ENCODE measurements around the gene INPP5J.
A peak's percentile ranks its signal among the peaks of the same experiment; 100 is the strongest.

Gene INPP5J

GRCh38 chr22:31126128-31126868, 3.5 kb downstream of the INPP5J start:
- DNase-seq, result peak; percentile 29

GRCh38 chr22:31126869-31127175, 4.1 kb downstream of the INPP5J start:
- peak; percentile 29 for DNase-seq

- DNase-seq, result no peak
These were observed 4.5 kb downstream of the INPP5J start for GRCh38 chr22:31127181-31127772.

DNA sequence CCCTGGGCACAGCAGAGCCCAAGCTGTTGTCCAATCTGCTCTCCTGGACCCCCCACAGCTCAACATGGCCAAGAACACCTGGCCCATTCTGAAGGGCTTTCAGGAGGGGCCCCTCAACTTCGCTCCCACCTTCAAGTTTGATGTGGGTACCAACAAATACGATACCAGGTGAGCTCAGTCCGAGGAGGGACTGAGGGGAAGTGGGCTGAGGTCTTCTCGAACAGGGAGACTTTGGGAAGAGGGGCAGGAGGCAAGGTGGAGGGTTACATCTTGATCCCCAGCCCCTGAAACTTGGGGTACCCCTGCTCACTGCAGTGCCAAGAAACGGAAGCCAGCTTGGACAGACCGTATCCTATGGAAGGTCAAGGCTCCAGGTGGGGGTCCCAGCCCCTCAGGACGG, 5.4 kb downstream of the INPP5J start:
- DNase-seq, result no peak

DNA sequence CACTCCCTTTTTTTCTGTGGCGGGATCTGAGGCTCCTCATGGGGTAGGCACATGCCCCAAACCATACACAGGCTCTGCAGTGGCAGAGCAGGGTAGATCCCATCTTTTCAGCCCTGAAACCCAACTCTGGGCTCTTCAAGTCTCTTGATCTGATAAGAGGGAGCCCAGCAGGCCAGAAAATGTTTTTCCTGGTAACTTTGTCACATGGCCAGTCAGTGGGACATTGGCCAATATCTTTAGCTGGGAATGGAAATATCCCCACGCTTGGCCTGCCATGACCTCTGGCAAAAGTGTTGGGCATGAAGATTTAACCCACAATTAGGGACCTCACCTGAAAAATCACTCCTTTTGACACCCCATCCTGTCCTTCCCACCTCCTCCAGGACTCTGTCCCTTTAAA, 8.1 kb downstream of the INPP5J start:
- DNase-seq, result no peak

- DNase-seq, result no peak
These were observed 11.1 kb downstream of the INPP5J start for GRCh38 chr22:31133911-31134310.

- DNase-seq, result no peak
These were observed 11.9 kb downstream of the INPP5J start for GRCh38 chr22:31134688-31135087.

GRCh38 chr22:31135706-31136105, 12.9 kb downstream of the INPP5J start:
- DNase-seq, result no peak

- DNase-seq, result no peak
These were observed 13.4 kb downstream of the INPP5J start for GRCh38 chr22:31136155-31136554.

GRCh38 chr22:31136711-31137110, 13.9 kb downstream of the INPP5J start:
- DNase-seq, result no peak

- no peak for DNase-seq
These were observed 15.0 kb downstream of the INPP5J start for GRCh38 chr22:31137721-31138120.

GRCh38 chr22:31138126-31138525, 15.4 kb downstream of the INPP5J start:
- DNase-seq, result no peak

DNA sequence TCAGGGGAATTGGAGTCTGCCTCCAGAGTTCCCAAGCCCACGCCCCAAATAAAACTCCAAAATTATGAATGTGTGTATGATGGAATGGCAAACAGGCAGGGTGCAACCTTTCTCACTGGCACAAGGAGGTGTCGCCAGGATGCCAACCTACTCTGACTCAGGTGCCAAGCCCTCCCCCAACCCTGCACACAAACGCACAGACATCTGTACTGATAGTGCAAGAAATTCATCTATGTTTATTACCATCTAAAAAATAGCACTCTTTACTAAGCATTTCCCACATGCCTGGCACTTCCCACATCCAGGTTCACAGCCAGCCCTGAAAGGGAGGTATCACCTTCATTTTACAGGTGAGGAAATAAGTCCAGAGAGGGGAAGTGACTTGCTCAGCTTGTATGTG, 16.3 kb downstream of the INPP5J start:
- no peak for DNase-seq

DNA sequence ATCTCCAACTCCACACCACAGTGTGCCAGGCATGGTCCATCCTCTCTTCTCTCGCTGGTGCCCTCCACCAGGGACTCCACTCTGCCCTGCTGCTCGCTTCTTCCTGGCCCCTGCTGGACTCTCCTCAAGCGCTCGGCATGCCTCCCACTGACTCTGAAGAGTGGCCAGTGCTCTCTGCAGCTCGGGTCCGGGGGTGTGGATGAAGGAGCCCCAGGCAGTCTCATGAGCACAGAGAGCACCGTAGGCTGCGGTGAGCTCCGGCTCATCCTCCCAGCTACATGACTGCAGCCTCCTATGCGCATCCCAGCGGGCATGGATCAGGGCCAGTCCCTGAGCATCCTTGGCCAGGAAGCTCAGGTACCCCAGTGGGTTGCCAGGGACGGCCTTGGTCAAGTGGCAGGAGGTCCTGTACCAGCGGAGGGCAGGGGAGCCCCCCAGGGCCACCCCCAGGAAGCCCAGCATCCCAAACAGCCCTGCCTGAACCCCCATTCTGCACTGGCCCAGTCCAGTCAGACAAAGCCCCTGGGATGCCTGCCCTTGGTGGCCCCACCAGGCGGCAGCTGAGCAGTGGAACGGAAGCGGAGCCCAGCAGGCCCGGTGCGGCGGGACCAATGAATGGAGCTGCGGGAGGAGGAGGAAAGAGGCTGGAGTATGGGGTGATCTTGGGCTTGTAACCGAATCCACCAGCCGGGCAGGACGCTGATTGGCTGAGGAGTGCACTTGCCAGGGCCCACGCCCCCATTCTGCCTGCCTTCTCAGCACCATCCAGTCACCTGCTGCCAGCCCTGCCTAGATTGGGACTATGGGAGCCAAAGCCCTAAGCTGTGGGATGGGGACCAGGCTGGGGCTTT, 17.3 kb downstream of the INPP5J start, which contains the start of gene PLA2G3:
Gene PLA2G3, minus strand, starts transcription at position 643 of the 851 bp plus-strand sequence. Its CDS starts 154 bp downstream, at position 489.
- DNase-seq, result peak; percentile 87

DNA sequence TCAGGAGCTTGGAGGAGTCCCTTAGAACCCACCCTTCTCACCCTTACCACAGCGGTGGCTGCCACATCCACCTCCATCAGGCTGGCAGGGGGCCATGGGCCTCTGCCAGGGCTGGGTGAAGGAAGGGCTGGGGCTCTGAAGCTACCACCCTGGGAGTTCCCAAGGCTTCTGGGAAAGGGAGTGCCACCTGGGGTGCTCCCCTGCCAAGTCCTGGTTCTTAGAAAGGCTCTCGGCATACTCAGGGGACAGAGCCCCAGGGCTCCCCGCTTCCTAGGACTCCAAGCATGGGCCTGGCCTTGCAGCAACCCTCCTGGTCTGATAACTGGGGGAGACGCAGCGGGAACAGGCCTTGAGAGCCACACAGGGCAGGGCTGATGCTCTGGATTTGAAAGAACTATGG, 18.0 kb downstream of the INPP5J start:
- no peak for DNase-seq

- DNase-seq, result no peak
These were observed 18.8 kb downstream of the INPP5J start for GRCh38 chr22:31141551-31141950.

- no peak for DNase-seq
These were observed 19.5 kb downstream of the INPP5J start for GRCh38 chr22:31142285-31142684.

DNA sequence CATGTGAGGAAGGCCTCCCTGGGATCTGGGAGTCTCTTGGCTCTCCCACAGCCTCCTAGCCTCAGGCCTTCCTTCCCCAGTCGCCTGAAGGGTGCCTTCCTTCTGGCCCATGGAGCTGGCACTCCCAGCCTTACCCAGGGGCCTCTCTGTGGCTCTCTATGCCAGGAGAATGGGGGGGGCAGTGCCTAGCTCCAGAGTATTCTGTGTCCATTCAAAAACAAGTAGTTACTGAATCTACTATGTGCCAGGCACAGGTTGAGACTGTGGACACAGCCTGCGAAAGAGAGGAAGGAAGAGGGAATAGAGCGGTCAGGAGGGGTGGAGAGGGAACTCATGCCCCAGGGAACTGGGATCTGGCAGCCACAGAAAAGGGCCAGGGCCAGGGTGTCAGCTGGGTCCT, 20.3 kb downstream of the INPP5J start:
- DNase-seq, result no peak

DNA sequence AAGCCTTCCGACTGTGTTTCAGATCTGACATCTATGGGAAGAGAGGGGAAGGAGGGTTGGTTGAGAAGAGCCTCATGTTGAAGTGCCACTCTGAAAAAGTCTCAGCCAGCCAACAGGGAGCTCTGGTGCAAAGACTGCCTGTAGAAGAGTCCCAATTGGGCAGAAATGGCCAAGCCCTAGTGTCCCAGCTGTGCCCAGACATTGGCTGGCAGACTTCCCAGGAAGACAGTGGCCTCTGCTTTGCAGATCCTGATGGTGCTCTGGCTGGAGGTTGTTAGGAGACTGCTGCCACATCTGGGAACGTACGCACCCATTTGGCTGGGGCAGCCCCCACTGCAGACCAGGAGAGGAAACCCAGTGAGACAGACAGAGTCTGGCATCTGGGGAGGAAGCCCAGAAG, 20.8 kb downstream of the INPP5J start:
- DNase-seq, result no peak

- DNase-seq, result no peak
These were observed 21.5 kb downstream of the INPP5J start for GRCh38 chr22:31144223-31144622.

- no peak for DNase-seq
These were observed 25.7 kb downstream of the INPP5J start for GRCh38 chr22:31148488-31148887.

DNA sequence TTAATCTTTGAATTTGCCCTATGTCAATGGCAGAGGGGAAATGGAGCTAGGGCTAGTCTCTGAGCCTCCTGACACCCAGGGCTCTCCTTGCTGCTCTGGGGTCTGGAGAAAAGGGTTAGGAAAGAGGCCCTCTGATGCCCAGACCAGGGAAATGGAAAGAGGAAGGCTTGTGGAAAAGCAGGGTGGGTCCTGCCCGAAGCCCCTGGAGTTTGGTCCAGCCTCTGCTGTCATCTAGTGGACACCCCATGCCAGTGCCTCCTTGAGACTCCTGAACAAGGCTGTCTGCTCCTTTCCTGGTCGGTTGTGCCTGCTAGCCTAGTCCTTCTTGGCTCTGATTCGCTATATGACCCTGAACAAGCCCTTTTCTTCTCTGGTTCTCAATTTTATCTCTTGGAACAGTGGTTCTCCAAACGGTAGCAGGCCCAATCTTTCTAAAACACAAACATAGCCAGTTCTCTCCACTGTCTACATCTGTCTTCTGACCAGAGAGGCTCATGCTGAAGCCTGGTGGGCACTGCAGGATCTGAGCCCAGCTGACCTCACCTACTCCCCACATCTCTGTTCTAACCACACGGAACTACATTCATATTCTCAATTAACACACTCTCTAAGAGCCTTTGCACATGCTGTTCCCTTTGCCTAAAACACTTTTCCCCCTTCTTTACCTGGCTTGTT, 26.3 kb downstream of the INPP5J start:
- DNase-seq, result peak; percentile 8

- DNase-seq, result no peak
These were observed 27.8 kb downstream of the INPP5J start for GRCh38 chr22:31150615-31151014.
